D721Med (cell line): Measurements from ENCODE around the gene EPHB3.

Source experiments
- DNase-seq: peaks from one replicate; pipeline ENCODE4 v3.0.0; 2011; ENCODE audit warnings: low spot score; ENCODE audit not compliant: insufficient read length
- FAIRE-seq: peaks from 2 replicates; lab custom pipeline; 2011; peaks lifted over from hg19 to GRCh38; lab: Jason Lieb, UNC
- CTCF ChIP-seq: IDR thresholded peaks from 2 replicates; pipeline ENCODE4 v1.5.1; 2012; ENCODE audit warnings: mild to moderate bottlenecking, control low read depth; ENCODE audit not compliant: insufficient read depth; ENCODE audit errors: missing control alignments

Gene EPHB3

GRCh38 chr3:184596886-184597575 is 35.4 kb downstream of the EPHB3 start:
- no peak for TF ChIP-seq CTCF
- no peak for FAIRE-seq
- no peak for DNase-seq

GRCh38 chr3:184597829-184598573 is 36.4 kb downstream of the EPHB3 start:
- FAIRE-seq (no peak), DNase-seq (no peak)
- no peak for TF ChIP-seq CTCF

GRCh38 chr3:184598574-184598927 is 37.0 kb downstream of the EPHB3 start:
- DNase-seq = no peak
- no peak for FAIRE-seq
- no peak for TF ChIP-seq CTCF

GRCh38 chr3:184599143-184599542 is 37.6 kb downstream of the EPHB3 start:
- DNase-seq (no peak), FAIRE-seq (no peak)
- TF ChIP-seq CTCF = no peak

- no peak for FAIRE-seq
These were observed 39.2 kb downstream of the EPHB3 start for GRCh38 chr3:184600685-184601377.

GRCh38 chr3:184601576-184602371 is 40.2 kb downstream of the EPHB3 start:
- DNase-seq (no peak), FAIRE-seq (no peak)
- no peak for TF ChIP-seq CTCF

More at GRCh38 chr3:184600685-184601377, 39.2 kb downstream of the EPHB3 start:
- no peak for DNase-seq
- no peak for TF ChIP-seq CTCF
